ENCODE data around the gene CHMP5. TPM values are rescaled to one million over a fixed set of nuclear protein-coding genes. Genes with fewer than 3 reads are reported as not detected.

The CHMP5 gene
- total RNA-seq, 1 donor from 2014 or later = 52.0 TPM

GRCh38 chr9:33242609-33243134 lies 22.2 kb upstream of the CHMP5 start:
- DNase-seq (ENCODE audit: low spot score) = no peak

- peak; percentile 64 for DNase-seq (ENCODE audit: low spot score)
These were observed 20.6 kb upstream of the CHMP5 start for GRCh38 chr9:33244137-33244784.

GRCh38 chr9:33245341-33245740 lies 19.5 kb upstream of the CHMP5 start:
- DNase-seq (ENCODE audit: low spot score) = peak; percentile 76

- DNase-seq (ENCODE audit: low spot score) = peak; percentile 64
These were observed 18.5 kb upstream of the CHMP5 start for GRCh38 chr9:33246269-33246860.

- peak; percentile 30 for DNase-seq (ENCODE audit: low spot score)
These were observed 16.2 kb upstream of the CHMP5 start for GRCh38 chr9:33248606-33249005.

GRCh38 chr9:33249087-33249658 lies 15.7 kb upstream of the CHMP5 start:
- DNase-seq (ENCODE audit: low spot score) = peak; percentile 45

GRCh38 chr9:33249983-33250382 lies 14.9 kb upstream of the CHMP5 start:
- DNase-seq (ENCODE audit: low spot score) = peak; percentile 8

GRCh38 chr9:33250458-33250995 lies 14.3 kb upstream of the CHMP5 start:
- DNase-seq (ENCODE audit: low spot score) = peak; percentile 60

- no peak for DNase-seq (ENCODE audit: low spot score)
These were observed 10.6 kb upstream of the CHMP5 start for GRCh38 chr9:33254211-33254610.

GRCh38 chr9:33255014-33255413 lies 9.8 kb upstream of the CHMP5 start:
- DNase-seq (ENCODE audit: low spot score) = peak; percentile 59

GRCh38 chr9:33255471-33255870 lies 9.4 kb upstream of the CHMP5 start:
- DNase-seq (ENCODE audit: low spot score) = no peak

- DNase-seq (ENCODE audit: low spot score) = no peak
These were observed 8.6 kb upstream of the CHMP5 start for GRCh38 chr9:33256236-33256635.

GRCh38 chr9:33257276-33257675 lies 7.6 kb upstream of the CHMP5 start:
- no peak for DNase-seq (ENCODE audit: low spot score)

GRCh38 chr9:33260372-33260771 lies 4.5 kb upstream of the CHMP5 start:
- no peak for DNase-seq (ENCODE audit: low spot score)

- no peak for DNase-seq (ENCODE audit: low spot score)
These were observed 1.5 kb upstream of the CHMP5 start for GRCh38 chr9:33263131-33264002.

- no peak for DNase-seq (ENCODE audit: low spot score)
These were observed 811 bp upstream of the CHMP5 start for GRCh38 chr9:33264003-33264472.

- DNase-seq (ENCODE audit: low spot score) = no peak
These were observed 489 bp downstream of the CHMP5 start for GRCh38 chr9:33265211-33265865.

- no peak for DNase-seq (ENCODE audit: low spot score)
These were observed 2.4 kb downstream of the CHMP5 start for GRCh38 chr9:33267151-33267767.

- DNase-seq (ENCODE audit: low spot score) = no peak
These were observed 5.3 kb downstream of the CHMP5 start for GRCh38 chr9:33270146-33270545.

GRCh38 chr9:33272061-33272460 lies 7.2 kb downstream of the CHMP5 start:
- no peak for DNase-seq (ENCODE audit: low spot score)

All from mesenteric fat pad (tissue), 1 donor.